ENCODE data around the gene SCP2.
A peak's percentile ranks its signal among the peaks of the same experiment; 100 is the strongest.

The SCP2 gene

GRCh38 chr1:53046930-53047329 is 119.9 kb downstream of the SCP2 start:
- no peak for DNase-seq

- no peak for DNase-seq
These were observed 121.0 kb downstream of the SCP2 start for GRCh38 chr1:53047737-53048736.

- peak; percentile 44 for DNase-seq
These were observed 122.0 kb downstream of the SCP2 start for GRCh38 chr1:53048960-53049573.

- no peak for DNase-seq
These were observed 122.5 kb downstream of the SCP2 start for GRCh38 chr1:53049574-53049967.

GRCh38 chr1:53050310-53050709 is 123.2 kb downstream of the SCP2 start:
- no peak for DNase-seq

- no peak for DNase-seq
These were observed 124.6 kb downstream of the SCP2 start for GRCh38 chr1:53051676-53052075.

- no peak for DNase-seq
These were observed 130.1 kb downstream of the SCP2 start for GRCh38 chr1:53057127-53057526.

GRCh38 chr1:53060579-53060978 is 133.5 kb downstream of the SCP2 start:
- DNase-seq: no peak

GRCh38 chr1:53061123-53061858 is 134.2 kb downstream of the SCP2 start:
- DNase-seq: peak; percentile 72

GRCh38 chr1:53061859-53062707 is 135.0 kb downstream of the SCP2 start, which contains the start of gene PODN:
Gene PODN (plus strand): TSS chr1:53062213. CDS start chr1:53069856, 7,643 bp downstream.
- peak; percentile 73 for DNase-seq

GRCh38 chr1:53062708-53063591 is 135.9 kb downstream of the SCP2 start:
- DNase-seq: peak; percentile 60

- no peak for DNase-seq
These were observed 136.9 kb downstream of the SCP2 start for GRCh38 chr1:53063744-53064515.

GRCh38 chr1:53065391-53065790 is 138.3 kb downstream of the SCP2 start:
- no peak for DNase-seq

- no peak for DNase-seq
These were observed 139.4 kb downstream of the SCP2 start for GRCh38 chr1:53066488-53066887.

- DNase-seq: no peak
These were observed 140.0 kb downstream of the SCP2 start for GRCh38 chr1:53066891-53067738.

GRCh38 chr1:53067886-53068285 is 140.8 kb downstream of the SCP2 start:
- DNase-seq: no peak

GRCh38 chr1:53068314-53069099 is 141.4 kb downstream of the SCP2 start:
- no peak for DNase-seq

- no peak for DNase-seq
These were observed 142.2 kb downstream of the SCP2 start for GRCh38 chr1:53069265-53069662.
